Measurements from ENCODE around the gene IL5RA. TPM values are rescaled to one million over a fixed set of nuclear protein-coding genes. Genes with fewer than 3 reads are reported as not detected.

Gene IL5RA
- total RNA-seq, 2 donors from 2014 or later: 1.8 TPM; not detected in 1

- TF ChIP-seq CTCF (IDR thresholded peaks at IDR 0.05): no peak
- no peak overlapping the region for H3K27ac ChIP-seq
- no peaks in the 10 kb centered on the region for H3K9me3 ChIP-seq
- no peaks in the 10 kb centered on the region for H3K27me3 ChIP-seq (replicated peaks; ENCODE audit: insufficient read depth)
- ATAC-seq (ENCODE audit: insufficient number of reproducible peaks, low FRiP score, low read depth): no peak
- DNase-seq (ENCODE audit: low spot score): no peak
- H3K4me1 ChIP-seq (ENCODE audit: control insufficient read depth in 1 of 2, low read depth in 2 of 2): no peaks in the 10 kb centered on the region
- H3K36me3 ChIP-seq: no peaks in the 10 kb centered on the region
- H3K4me3 ChIP-seq: no peak overlapping the region
These were observed 90.0 kb downstream of the IL5RA start for GRCh38 chr3:3020209-3020608.

Other genes with a start within 250 kb of the IL5RA start
- 10 to 100 TPM; 21.9 to 23.8 TPM for gene TRNT1, start 16.6 kb upstream of the IL5RA start, total RNA-seq
- gene CRBN, start 69.3 kb upstream of the IL5RA start, total RNA-seq: 10 to 100 TPM; 80.6 TPM